HEK293 (cell line): Measurements from ENCODE around the gene CPNE9.

ENCODE experiments used
- CTCF ChIA-PET: fragments of 350-600 bp; formaldehyde crosslinking; extraction: SDS; loops from one replicate; lab custom pipeline; 2021; ENCODE audit warnings: antibody characterized with exemption; lab: Yijun Ruan, JAX
- POLR2A ChIA-PET: fragments of 300-600 bp; formaldehyde crosslinking; extraction: SDS; loops from one replicate; lab custom pipeline; 2020; ENCODE audit warnings: antibody characterized with exemption, inconsistent platforms; lab: Yijun Ruan, JAX
- H3K27ac ChIP-seq: fragments of 200-500 bp; sonication (Bioruptor generic); 2 replicates; pipeline ENCODE4 v1.5.1; 2014; ENCODE audit warnings: low read depth, low read length, control low read depth, inconsistent platforms; ENCODE audit errors: extremely low read depth
- H3K36me3 ChIP-seq, 2 experiments: fragments of 200-500 bp in 1 of 2; sonication (Bioruptor generic) in 1 of 2; 1 replicate in 1 of 2; 2 replicates in 1 of 2; pipeline ENCODE4 v1.5.1; 2014 to 2017; ENCODE audit warnings: inconsistent platforms in 2 of 2, low read length in 2 of 2; ENCODE audit not compliant: control insufficient read depth in 2 of 2, insufficient read depth in 1 of 2
- H3K4me1 ChIP-seq: fragments of 200-500 bp; sonication (Bioruptor generic); 2 replicates; pipeline ENCODE4 v1.5.1; 2014; ENCODE audit warnings: mild to moderate bottlenecking, low read length, inconsistent platforms; ENCODE audit not compliant: control insufficient read depth, insufficient read depth
- H3K4me3 ChIP-seq: 2 replicates; pipeline ENCODE4 v1.5.1; 2011; ENCODE audit warnings: low read depth, mild to moderate bottlenecking, control low read depth, low read length, moderate library complexity
- H3K9me3 ChIP-seq: fragments of 200-500 bp; sonication (Bioruptor generic); 2 replicates; pipeline ENCODE4 v1.5.1; 2014; ENCODE audit warnings: low read depth, low read length, inconsistent platforms; ENCODE audit not compliant: control insufficient read depth, insufficient read depth
- GLIS1 ChIP-seq: fragments of 450-650 bp; formaldehyde crosslinking; IDR thresholded peaks from 2 replicates; pipeline ENCODE4 v1.5.1; 2016; ENCODE audit warnings: missing biosample characterization, missing genetic modification characterization
- HOXA7 ChIP-seq: sonication (generic); formaldehyde crosslinking; IDR thresholded peaks from 2 replicates; pipeline ENCODE4 v1.8.1; 2022; ENCODE audit warnings: missing genetic modification reagents, borderline replicate concordance
- RBAK ChIP-seq: fragments of 450-650 bp; formaldehyde crosslinking; IDR thresholded peaks from 2 replicates; pipeline ENCODE4 v1.5.1; 2016; ENCODE audit warnings: missing biosample characterization, missing genetic modification characterization
- SALL2 ChIP-seq: fragments of 450-650 bp; formaldehyde crosslinking; IDR thresholded peaks from 2 replicates; pipeline ENCODE4 v1.5.0; 2017; ENCODE audit warnings: missing biosample characterization, mild to moderate bottlenecking, missing genetic modification characterization, borderline replicate concordance
- SCRT1 ChIP-seq: fragments of 450-650 bp; formaldehyde crosslinking; IDR thresholded peaks from 2 replicates; pipeline ENCODE4 v1.5.1; 2016; ENCODE audit warnings: missing biosample characterization, missing genetic modification characterization, borderline replicate concordance
- SCRT2 ChIP-seq: fragments of 450-650 bp; formaldehyde crosslinking; IDR thresholded peaks from 2 replicates; pipeline ENCODE4 v1.5.1; 2016; ENCODE audit warnings: missing biosample characterization, missing genetic modification characterization
- SP2 ChIP-seq: fragments of 450-650 bp; formaldehyde crosslinking; IDR thresholded peaks from 2 replicates; pipeline ENCODE4 v1.5.1; 2016; ENCODE audit warnings: missing biosample characterization, missing genetic modification characterization
- WT1 ChIP-seq: fragments of 450-650 bp; formaldehyde crosslinking; IDR thresholded peaks from 2 replicates; pipeline ENCODE4 v1.5.1; 2016; ENCODE audit warnings: missing biosample characterization, missing genetic modification characterization
- YY1 ChIP-seq: fragments of 450-650 bp; formaldehyde crosslinking; IDR thresholded peaks from 2 replicates; pipeline ENCODE4 v1.5.1; 2018; ENCODE audit warnings: missing biosample characterization, missing genetic modification characterization
- YY2 ChIP-seq: fragments of 450-650 bp; formaldehyde crosslinking; IDR thresholded peaks from 2 replicates; pipeline ENCODE4 v1.5.1; 2016; ENCODE audit warnings: missing biosample characterization, missing genetic modification characterization
- ZBTB48 ChIP-seq: fragments of 450-650 bp; formaldehyde crosslinking; IDR thresholded peaks from 2 replicates; pipeline ENCODE4 v1.5.1; 2016; ENCODE audit warnings: missing biosample characterization, missing genetic modification characterization
- ZBTB8A ChIP-seq: fragments of 450-650 bp; formaldehyde crosslinking; IDR thresholded peaks from 2 replicates; pipeline ENCODE4 v1.5.1; 2016; ENCODE audit warnings: missing biosample characterization, missing genetic modification characterization
- ZNF140 ChIP-seq: fragments of 450-650 bp; formaldehyde crosslinking; IDR thresholded peaks from 2 replicates; pipeline ENCODE4 v1.5.1; 2016; ENCODE audit warnings: missing biosample characterization, missing genetic modification characterization
- ZNF19 ChIP-seq: fragments of 450-650 bp; formaldehyde crosslinking; IDR thresholded peaks from 2 replicates; pipeline ENCODE4; 2016; ENCODE audit warnings: missing biosample characterization, missing genetic modification characterization, low read depth
- ZNF221 ChIP-seq: fragments of 450-650 bp; formaldehyde crosslinking; IDR thresholded peaks from 2 replicates; pipeline ENCODE4 v1.5.1; 2017; ENCODE audit warnings: missing biosample characterization, missing genetic modification characterization, borderline replicate concordance
- ZNF354C ChIP-seq: fragments of 450-650 bp; formaldehyde crosslinking; IDR thresholded peaks from 2 replicates; pipeline ENCODE4 v1.5.1; 2016; ENCODE audit warnings: missing biosample characterization, missing genetic modification characterization, low read depth, borderline replicate concordance
- ZNF510 ChIP-seq: fragments of 450-650 bp; formaldehyde crosslinking; IDR thresholded peaks from 2 replicates; pipeline ENCODE4 v1.5.1; 2018; ENCODE audit warnings: mild to moderate bottlenecking, missing genetic modification characterization, missing biosample characterization; ENCODE audit not compliant: insufficient replicate concordance
- ZNF530 ChIP-seq: fragments of 450-650 bp; formaldehyde crosslinking; IDR thresholded peaks from 2 replicates; pipeline ENCODE4 v1.5.1; 2016; ENCODE audit warnings: low read depth, missing biosample characterization, missing genetic modification characterization
- ZNF560 ChIP-seq: fragments of 450-650 bp; formaldehyde crosslinking; IDR thresholded peaks from 2 replicates; pipeline ENCODE4 v1.5.1; 2017; ENCODE audit warnings: missing biosample characterization, missing genetic modification characterization, borderline replicate concordance
- ZNF561 ChIP-seq: fragments of 450-650 bp; IDR thresholded peaks from 2 replicates; pipeline ENCODE4 v1.5.1; 2018; ENCODE audit warnings: missing biosample characterization, missing genetic modification characterization, borderline replicate concordance
- ZNF600 ChIP-seq: fragments of 450-650 bp; formaldehyde crosslinking; IDR thresholded peaks from 2 replicates; pipeline ENCODE4 v1.5.1; 2016; ENCODE audit warnings: missing biosample characterization, missing genetic modification characterization
- ZNF654 ChIP-seq: fragments of 450-650 bp; formaldehyde crosslinking; IDR thresholded peaks from 2 replicates; pipeline ENCODE4 v1.5.1; 2016; ENCODE audit warnings: low read depth, missing biosample characterization, missing genetic modification characterization
- ZNF660 ChIP-seq: fragments of 450-650 bp; IDR thresholded peaks from 2 replicates; pipeline ENCODE4 v1.5.1; 2018; ENCODE audit warnings: missing biosample characterization, mild to moderate bottlenecking, missing genetic modification characterization
- ZNF701 ChIP-seq: fragments of 450-650 bp; formaldehyde crosslinking; IDR thresholded peaks from 2 replicates; pipeline ENCODE4 v1.5.1; 2016; ENCODE audit warnings: missing biosample characterization, missing genetic modification characterization
- TF ChIP-seq, protein P1 (sequence below): fragments of 450-650 bp; formaldehyde crosslinking; IDR thresholded peaks from 2 replicates; pipeline ENCODE4 v1.5.1; 2016; ENCODE audit warnings: missing biosample characterization, missing genetic modification characterization
- TF ChIP-seq, protein P2 (sequence below): fragments of 450-650 bp; formaldehyde crosslinking; conservative IDR thresholded peaks from 2 replicates; pipeline ENCODE4 v1.5.1; 2016; ENCODE audit warnings: low read depth, missing biosample characterization, missing genetic modification characterization
- TF ChIP-seq, protein P3 (sequence below): fragments of 450-650 bp; formaldehyde crosslinking; IDR thresholded peaks from 2 replicates; pipeline ENCODE4 v1.5.1; 2016; ENCODE audit warnings: missing biosample characterization, missing genetic modification characterization
- TF ChIP-seq, protein P4 (sequence below): fragments of 450-650 bp; formaldehyde crosslinking; IDR thresholded peaks from 2 replicates; pipeline ENCODE4; 2016; ENCODE audit warnings: missing biosample characterization, missing genetic modification characterization
- TF ChIP-seq, protein P5 (sequence below): fragments of 450-650 bp; formaldehyde crosslinking; IDR thresholded peaks from 2 replicates; pipeline ENCODE4 v1.5.1; 2017; ENCODE audit warnings: missing biosample characterization, missing genetic modification characterization

The CPNE9 gene

DNA sequence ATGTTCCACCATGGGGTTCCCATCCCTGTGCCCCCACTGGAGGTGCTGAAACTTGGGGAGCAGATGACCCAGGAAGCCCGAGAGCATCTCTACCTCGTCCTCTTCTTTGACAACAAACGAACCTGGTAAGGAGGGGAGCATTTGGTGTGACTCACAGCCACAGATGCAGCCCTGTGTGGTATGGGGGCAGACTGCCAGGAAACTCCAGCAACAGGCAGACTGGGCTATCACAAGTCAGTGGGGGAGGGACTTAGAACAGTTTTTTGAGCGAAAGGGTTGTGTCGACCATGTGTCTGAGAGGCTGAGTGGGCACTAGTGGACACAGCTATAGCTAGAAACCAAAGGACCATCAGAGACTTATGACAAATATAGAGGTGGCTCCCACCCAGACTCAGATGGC is 42.7 kb downstream of the CPNE9 start:
- no peak overlapping the region for H3K27ac ChIP-seq
- H3K36me3 ChIP-seq = peaks cover 9 to 84% of the 10 kb centered on the region in 2 experiments
- no peak overlapping the region for H3K4me3 ChIP-seq
- ChIA-PET CTCF (no interaction called here), POLR2A (interaction anchor here (1.8 kb wide), 1 partner anchor 11 kb away, joined by 5 read pairs; no protein-coding TSS in a partner anchor)
- no peaks in the 10 kb centered on the region for H3K9me3 ChIP-seq
- H3K4me1 ChIP-seq = 0 out of 2 replicates have a peak, but pooled peaks cover 2% of the 10 kb centered on the region
- TF ChIP-seq HOXA7 (CRISPR knock-in tag) (no peak), ZNF354C (tag by site-specific recombination) (no peak), ZNF560 (tag by site-specific recombination) (no peak), YY1 (tag by site-specific recombination) (no peak), ZNF701 (no peak), ZNF600 (tag by site-specific recombination) (0 out of 2 replicates have a peak, but pooled peaks have one; percentile 31), WT1 (tag by site-specific recombination) (no peak), ZNF19 (tag by site-specific recombination) (no peak), ZBTB8A (tag by site-specific recombination) (no peak), ZNF530 (tag by site-specific recombination) (no peak), YY2 (no peak), SP2 (0 out of 2 replicates have a peak, but pooled peaks have one; percentile 17), ZNF654 (tag by site-specific recombination) (no peak), ZNF561 (tag by site-specific recombination) (no peak), ZNF221 (tag by site-specific recombination) (no peak), ZNF660 (tag by site-specific recombination) (peak; percentile 46; the same call in 1 of the 2 replicates), ZBTB48 (tag by site-specific recombination) (no peak), GLIS1 (tag by site-specific recombination) (peak; percentile 75), SCRT2 (tag by site-specific recombination) (peak; percentile 97), SALL2 (no peak), ZNF140 (no peak), SCRT1 (tag by site-specific recombination) (peak; percentile 48; the same call in 1 of the 2 replicates), RBAK (tag by site-specific recombination) (no peak), ZNF510 (tag by site-specific recombination) (no peak)
- TF ChIP-seq, protein P1, sequence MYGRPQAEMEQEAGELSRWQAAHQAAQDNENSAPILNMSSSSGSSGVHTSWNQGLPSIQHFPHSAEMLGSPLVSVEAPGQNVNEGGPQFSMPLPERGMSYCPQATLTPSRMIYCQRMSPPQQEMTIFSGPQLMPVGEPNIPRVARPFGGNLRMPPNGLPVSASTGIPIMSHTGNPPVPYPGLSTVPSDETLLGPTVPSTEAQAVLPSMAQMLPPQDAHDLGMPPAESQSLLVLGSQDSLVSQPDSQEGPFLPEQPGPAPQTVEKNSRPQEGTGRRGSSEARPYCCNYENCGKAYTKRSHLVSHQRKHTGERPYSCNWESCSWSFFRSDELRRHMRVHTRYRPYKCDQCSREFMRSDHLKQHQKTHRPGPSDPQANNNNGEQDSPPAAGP (tag by site-specific recombination) = no peak
- TF ChIP-seq, protein P2, sequence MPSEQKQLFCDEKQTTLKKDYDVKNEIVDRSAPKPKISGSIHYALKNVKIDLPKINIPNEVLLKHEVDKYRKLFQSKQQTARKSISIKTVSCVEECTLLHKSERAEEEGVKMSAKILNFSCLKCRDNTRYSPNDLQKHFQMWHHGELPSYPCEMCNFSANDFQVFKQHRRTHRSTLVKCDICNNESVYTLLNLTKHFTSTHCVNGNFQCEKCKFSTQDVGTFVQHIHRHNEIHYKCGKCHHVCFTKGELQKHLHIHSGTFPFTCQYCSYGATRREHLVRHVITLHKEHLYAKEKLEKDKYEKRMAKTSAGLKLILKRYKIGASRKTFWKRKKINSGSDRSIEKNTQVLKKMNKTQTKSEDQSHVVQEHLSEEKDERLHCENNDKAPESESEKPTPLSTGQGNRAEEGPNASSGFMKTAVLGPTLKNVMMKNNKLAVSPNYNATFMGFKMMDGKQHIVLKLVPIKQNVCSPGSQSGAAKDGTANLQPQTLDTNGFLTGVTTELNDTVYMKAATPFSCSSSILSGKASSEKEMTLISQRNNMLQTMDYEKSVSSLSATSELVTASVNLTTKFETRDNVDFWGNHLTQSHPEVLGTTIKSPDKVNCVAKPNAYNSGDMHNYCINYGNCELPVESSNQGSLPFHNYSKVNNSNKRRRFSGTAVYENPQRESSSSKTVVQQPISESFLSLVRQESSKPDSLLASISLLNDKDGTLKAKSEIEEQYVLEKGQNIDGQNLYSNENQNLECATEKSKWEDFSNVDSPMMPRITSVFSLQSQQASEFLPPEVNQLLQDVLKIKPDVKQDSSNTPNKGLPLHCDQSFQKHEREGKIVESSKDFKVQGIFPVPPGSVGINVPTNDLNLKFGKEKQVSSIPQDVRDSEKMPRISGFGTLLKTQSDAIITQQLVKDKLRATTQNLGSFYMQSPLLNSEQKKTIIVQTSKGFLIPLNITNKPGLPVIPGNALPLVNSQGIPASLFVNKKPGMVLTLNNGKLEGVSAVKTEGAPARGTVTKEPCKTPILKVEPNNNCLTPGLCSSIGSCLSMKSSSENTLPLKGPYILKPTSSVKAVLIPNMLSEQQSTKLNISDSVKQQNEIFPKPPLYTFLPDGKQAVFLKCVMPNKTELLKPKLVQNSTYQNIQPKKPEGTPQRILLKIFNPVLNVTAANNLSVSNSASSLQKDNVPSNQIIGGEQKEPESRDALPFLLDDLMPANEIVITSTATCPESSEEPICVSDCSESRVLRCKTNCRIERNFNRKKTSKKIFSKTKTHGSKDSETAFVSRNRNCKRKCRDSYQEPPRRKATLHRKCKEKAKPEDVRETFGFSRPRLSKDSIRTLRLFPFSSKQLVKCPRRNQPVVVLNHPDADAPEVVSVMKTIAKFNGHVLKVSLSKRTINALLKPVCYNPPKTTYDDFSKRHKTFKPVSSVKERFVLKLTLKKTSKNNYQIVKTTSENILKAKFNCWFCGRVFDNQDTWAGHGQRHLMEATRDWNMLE (tag by site-specific recombination) = no peak
- TF ChIP-seq, protein P3, sequence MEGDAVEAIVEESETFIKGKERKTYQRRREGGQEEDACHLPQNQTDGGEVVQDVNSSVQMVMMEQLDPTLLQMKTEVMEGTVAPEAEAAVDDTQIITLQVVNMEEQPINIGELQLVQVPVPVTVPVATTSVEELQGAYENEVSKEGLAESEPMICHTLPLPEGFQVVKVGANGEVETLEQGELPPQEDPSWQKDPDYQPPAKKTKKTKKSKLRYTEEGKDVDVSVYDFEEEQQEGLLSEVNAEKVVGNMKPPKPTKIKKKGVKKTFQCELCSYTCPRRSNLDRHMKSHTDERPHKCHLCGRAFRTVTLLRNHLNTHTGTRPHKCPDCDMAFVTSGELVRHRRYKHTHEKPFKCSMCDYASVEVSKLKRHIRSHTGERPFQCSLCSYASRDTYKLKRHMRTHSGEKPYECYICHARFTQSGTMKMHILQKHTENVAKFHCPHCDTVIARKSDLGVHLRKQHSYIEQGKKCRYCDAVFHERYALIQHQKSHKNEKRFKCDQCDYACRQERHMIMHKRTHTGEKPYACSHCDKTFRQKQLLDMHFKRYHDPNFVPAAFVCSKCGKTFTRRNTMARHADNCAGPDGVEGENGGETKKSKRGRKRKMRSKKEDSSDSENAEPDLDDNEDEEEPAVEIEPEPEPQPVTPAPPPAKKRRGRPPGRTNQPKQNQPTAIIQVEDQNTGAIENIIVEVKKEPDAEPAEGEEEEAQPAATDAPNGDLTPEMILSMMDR (tag by site-specific recombination) = no peak
- TF ChIP-seq, protein P4, sequence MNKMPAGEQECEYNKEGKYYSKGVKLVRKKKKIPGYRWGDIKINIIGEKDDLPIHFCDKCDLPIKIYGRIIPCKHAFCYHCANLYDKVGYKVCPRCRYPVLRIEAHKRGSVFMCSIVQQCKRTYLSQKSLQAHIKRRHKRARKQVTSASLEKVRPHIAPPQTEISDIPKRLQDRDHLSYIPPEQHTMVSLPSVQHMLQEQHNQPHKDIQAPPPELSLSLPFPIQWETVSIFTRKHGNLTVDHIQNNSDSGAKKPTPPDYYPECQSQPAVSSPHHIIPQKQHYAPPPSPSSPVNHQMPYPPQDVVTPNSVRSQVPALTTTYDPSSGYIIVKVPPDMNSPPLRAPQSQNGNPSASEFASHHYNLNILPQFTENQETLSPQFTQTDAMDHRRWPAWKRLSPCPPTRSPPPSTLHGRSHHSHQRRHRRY (tag by site-specific recombination) = no peak
- TF ChIP-seq, protein P5, sequence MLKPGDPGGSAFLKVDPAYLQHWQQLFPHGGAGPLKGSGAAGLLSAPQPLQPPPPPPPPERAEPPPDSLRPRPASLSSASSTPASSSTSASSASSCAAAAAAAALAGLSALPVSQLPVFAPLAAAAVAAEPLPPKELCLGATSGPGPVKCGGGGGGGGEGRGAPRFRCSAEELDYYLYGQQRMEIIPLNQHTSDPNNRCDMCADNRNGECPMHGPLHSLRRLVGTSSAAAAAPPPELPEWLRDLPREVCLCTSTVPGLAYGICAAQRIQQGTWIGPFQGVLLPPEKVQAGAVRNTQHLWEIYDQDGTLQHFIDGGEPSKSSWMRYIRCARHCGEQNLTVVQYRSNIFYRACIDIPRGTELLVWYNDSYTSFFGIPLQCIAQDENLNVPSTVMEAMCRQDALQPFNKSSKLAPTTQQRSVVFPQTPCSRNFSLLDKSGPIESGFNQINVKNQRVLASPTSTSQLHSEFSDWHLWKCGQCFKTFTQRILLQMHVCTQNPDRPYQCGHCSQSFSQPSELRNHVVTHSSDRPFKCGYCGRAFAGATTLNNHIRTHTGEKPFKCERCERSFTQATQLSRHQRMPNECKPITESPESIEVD (tag by site-specific recombination) = no peak
